H1 (cell line): ENCODE results near the gene MAML3. TPM values are rescaled to one million over a fixed set of nuclear protein-coding genes. Genes with fewer than 3 reads are reported as not detected.

Experiments
- CTCF ChIA-PET: fragments of 300-600 bp; sonication (Branson Sonifier 250); formaldehyde crosslinking; loops from one replicate; lab custom pipeline; 2021; ENCODE audit not compliant: partially characterized antibody; lab: Charles Lee
- POLR2A ChIA-PET: fragments of 300-600 bp; sonication (Branson Sonifier 250); formaldehyde crosslinking; loops from one replicate; lab custom pipeline; 2021; ENCODE audit warnings: inconsistent platforms; ENCODE audit not compliant: partially characterized antibody; lab: Charles Lee
- DNase-seq, 2 experiments: peaks; one replicate each; pipeline versions ENCODE4 v3.0.0 to v3.0.0-alpha.2; 2010 to 2022; ENCODE audit warnings: low spot score in 2 of 2, low read depth in 1 of 2, mixed read lengths in 1 of 2
- FAIRE-seq: peaks from 2 replicates; lab custom pipeline; 2011; peaks lifted over from hg19 to GRCh38; lab: Jason Lieb, UNC
- H2AFZ ChIP-seq: 2 replicates; pipeline ENCODE4 v1.8.1; 2012; ENCODE audit warnings: low read length, inconsistent platforms
- H2AK5ac ChIP-seq: 2 replicates; pipeline ENCODE4 v1.6.1; 2013; ENCODE audit warnings: low read depth, low read length
- H2BK120ac ChIP-seq: replicated peaks from 2 replicates; pipeline ENCODE3; 2013; ENCODE audit warnings: low read depth, low read length, inconsistent platforms
- H2BK12ac ChIP-seq: 2 replicates; pipeline ENCODE4 v1.6.1; 2013; ENCODE audit warnings: low read depth, low read length
- H2BK15ac ChIP-seq: 2 replicates; pipeline ENCODE4 v1.6.1; 2013; ENCODE audit warnings: low read length
- H2BK20ac ChIP-seq: 2 replicates; pipeline ENCODE4 v1.6.1; 2013; ENCODE audit warnings: low read length
- H2BK5ac ChIP-seq: 2 replicates; pipeline ENCODE4 v1.6.1; 2013; ENCODE audit warnings: low read depth, low read length
- H3K14ac ChIP-seq: 2 replicates; pipeline ENCODE4 v1.6.1; 2013; ENCODE audit warnings: inconsistent platforms; ENCODE audit not compliant: insufficient read length
- H3K18ac ChIP-seq: 2 replicates; pipeline ENCODE4 v1.6.1; 2013; ENCODE audit warnings: low read length; ENCODE audit errors: extremely low read depth
- H3K23ac ChIP-seq: 2 replicates; pipeline ENCODE4 v1.6.1; 2013; ENCODE audit warnings: inconsistent platforms; ENCODE audit not compliant: insufficient read length
- H3K23me2 ChIP-seq: 2 replicates; pipeline ENCODE4 v1.6.1; 2013; ENCODE audit warnings: low read depth, low read length
- H3K27ac ChIP-seq: 2 replicates; pipeline ENCODE4 v1.6.1; 2011; ENCODE audit warnings: low read depth, low read length, inconsistent platforms
- H3K27me3 ChIP-seq, 4 experiments: replicated peaks in 1 of 4; 1 replicate in 1 of 4; 2 replicates in 3 of 4; pipeline versions ENCODE4 v1.6.1 to v1.8.1; 2011 to 2013; ENCODE audit warnings: low read length in 3 of 4, mild to moderate bottlenecking in 3 of 4, inconsistent platforms in 2 of 4, mixed read lengths in 2 of 4, moderate library complexity in 1 of 4; ENCODE audit not compliant: control insufficient read depth in 3 of 4, insufficient read depth in 3 of 4; ENCODE audit errors: extremely low read depth in 1 of 4
- H3K36me3 ChIP-seq, 4 experiments: 2 replicates each; pipeline versions ENCODE4 v1.6.1 to v1.8.1; 2011 to 2013; ENCODE audit warnings: mild to moderate bottlenecking in 4 of 4, low read length in 3 of 4, moderate library complexity in 2 of 4, control low read depth in 1 of 4, inconsistent platforms in 1 of 4; ENCODE audit not compliant: insufficient read depth in 4 of 4, control insufficient read depth in 2 of 4
- H3K4ac ChIP-seq: replicated peaks from 2 replicates; pipeline ENCODE3; 2013; ENCODE audit warnings: low read length, low read depth, mixed read lengths, inconsistent platforms; ENCODE audit not compliant: insufficient read length
- H3K4me1 ChIP-seq, 4 experiments: replicated peaks in 1 of 4; 1 replicate in 1 of 4; 2 replicates in 3 of 4; pipeline versions ENCODE4 v1.6.1 to v1.8.1; 2011 to 2013; ENCODE audit warnings: low read length in 3 of 4, inconsistent platforms in 2 of 4, mixed read lengths in 1 of 4; ENCODE audit not compliant: insufficient read depth in 4 of 4, control insufficient read depth in 3 of 4
- H3K4me2 ChIP-seq, 2 experiments: 2 replicates each; pipeline versions ENCODE4 v1.6.1 to v1.8.1; 2011 to 2013; ENCODE audit warnings: low read depth in 2 of 2, low read length in 2 of 2, control low read depth in 1 of 2, inconsistent platforms in 1 of 2, mild to moderate bottlenecking in 1 of 2; ENCODE audit not compliant: insufficient read depth in 1 of 2
- H3K4me3 ChIP-seq, 4 experiments: fragments of 200-600, 300-600 bp in 1 of 4; sonication (generic), shearing (Covaris generic), sonication (Bioruptor Twin) in 1 of 4; 2 replicates each; pipeline versions ENCODE4 v1.5.1 to v1.8.1; 2011 to 2016; ENCODE audit warnings: low read length in 4 of 4, low read depth in 3 of 4, control low read depth in 2 of 4, inconsistent platforms in 2 of 4, mild to moderate bottlenecking in 2 of 4, mixed read lengths in 1 of 4, moderate library complexity in 1 of 4; ENCODE audit not compliant: insufficient read depth in 2 of 4; ENCODE audit errors: extremely low read depth in 1 of 4
- H3K56ac ChIP-seq: replicated peaks from 2 replicates; pipeline ENCODE3; 2013; ENCODE audit warnings: low read depth, mild to moderate bottlenecking, mixed read lengths, low read length, inconsistent platforms; ENCODE audit not compliant: insufficient read length
- H3K79me1 ChIP-seq: 2 replicates; pipeline ENCODE4 v1.6.1; 2013; ENCODE audit warnings: low read depth, low read length, control low read depth
- H3K79me2 ChIP-seq, 2 experiments: 2 replicates each; pipeline versions ENCODE4 v1.6.1 to v1.8.1; 2012 to 2013; ENCODE audit warnings: low read length in 2 of 2, mild to moderate bottlenecking in 2 of 2, inconsistent platforms in 1 of 2; ENCODE audit not compliant: insufficient read depth in 2 of 2, control insufficient read depth in 1 of 2
- H3K9ac ChIP-seq, 4 experiments: replicated peaks in 1 of 4; 1 replicate in 1 of 4; 2 replicates in 3 of 4; pipeline versions ENCODE4 v1.6.1 to v1.8.1; 2011 to 2013; ENCODE audit warnings: low read depth in 3 of 4, low read length in 3 of 4, control low read depth in 2 of 4, mild to moderate bottlenecking in 2 of 4, moderate library complexity in 2 of 4, inconsistent platforms in 1 of 4; ENCODE audit errors: extremely low read depth in 1 of 4
- H3K9me3 ChIP-seq, 2 experiments: 2 replicates each; pipeline versions ENCODE4 v1.6.1 to v1.8.1; 2012 to 2013; ENCODE audit warnings: mild to moderate bottlenecking in 2 of 2, moderate library complexity in 2 of 2, control low read depth in 1 of 2, inconsistent platforms in 1 of 2, low read depth in 1 of 2, low read length in 1 of 2, mixed read lengths in 1 of 2; ENCODE audit not compliant: insufficient read depth in 2 of 2
- H4K20me1 ChIP-seq, 2 experiments: replicated peaks in 1 of 2; 2 replicates each; pipeline versions ENCODE3 to v1.8.1; 2011 to 2013; ENCODE audit warnings: inconsistent platforms in 2 of 2, low read length in 2 of 2, mild to moderate bottlenecking in 1 of 2; ENCODE audit not compliant: insufficient read depth in 2 of 2, control insufficient read depth in 1 of 2
- H4K5ac ChIP-seq: 2 replicates; pipeline ENCODE4 v1.6.1; 2013; ENCODE audit warnings: low read length, low read depth, mixed read lengths, inconsistent platforms; ENCODE audit not compliant: insufficient read length
- H4K8ac ChIP-seq: 2 replicates; pipeline ENCODE4 v1.8.0; 2013; ENCODE audit warnings: mild to moderate bottlenecking, moderate library complexity, low read length, inconsistent platforms; ENCODE audit not compliant: insufficient read depth; ENCODE audit errors: extremely low read depth
- H4K91ac ChIP-seq: replicated peaks from 2 replicates; pipeline ENCODE3; 2013; ENCODE audit warnings: low read length, mixed read lengths, inconsistent platforms; ENCODE audit not compliant: insufficient read length
- CHD2 ChIP-seq: IDR thresholded peaks from 2 replicates; pipeline ENCODE4 v1.6.1; 2012; ENCODE audit warnings: low read length, improper control_type of control experiment
- EGR1 ChIP-seq: IDR thresholded peaks from 2 replicates; pipeline ENCODE4 v1.6.1; 2011; ENCODE audit warnings: low read depth, low read length, borderline replicate concordance
- KDM4A ChIP-seq: IDR thresholded peaks from one replicate; pipeline ENCODE4 v1.7.1; 2012; ENCODE audit warnings: low read depth, mild to moderate bottlenecking, moderate library complexity, low read length, inconsistent platforms; ENCODE audit not compliant: severe bottlenecking
- SIX5 ChIP-seq: IDR thresholded peaks from 2 replicates; pipeline ENCODE4 v1.6.1; 2011; ENCODE audit warnings: mild to moderate bottlenecking, low read depth, low read length
- TBP ChIP-seq: IDR thresholded peaks from 2 replicates; pipeline ENCODE4 v1.6.1; 2011; ENCODE audit warnings: low read depth, low read length, improper control_type of control experiment
- TCF12 ChIP-seq: IDR thresholded peaks from 2 replicates; pipeline ENCODE4 v1.6.1; 2011; ENCODE audit warnings: low read depth, mild to moderate bottlenecking, low read length
- WGBS, 2 experiments: shearing (Covaris generic) in 1 of 2; methylation state at CpG; one replicate each; pipeline versions ENCODE4 v1.1.6 to v1.1.7; 2013 to 2015; ENCODE audit warnings: low lambda C conversion rate in 2 of 2, mixed read lengths in 2 of 2, inconsistent platforms in 1 of 2, low coverage in 1 of 2, missing lambda C conversion rate in 1 of 2; ENCODE audit not compliant: insufficient replicate concordance in 2 of 2, insufficient coverage in 1 of 2, insufficient read length in 1 of 2; ENCODE audit errors: extremely low coverage in 1 of 2, missing lambda C conversion rate in 1 of 2; 5-methylcytosine and 5-hydroxymethylcytosine counted together
- polyA plus RNA-seq, 7 experiments: library from polyadenylated mRNA; depleted of rRNA in 3 of 7; stranded (reverse) in 5 of 7; unstranded in 2 of 7; fragments of >200 nt in 5 of 7; fragments of 200-250 nt in 2 of 7; gene quantifications; 1 replicate in 5 of 7; 2 replicates in 1 of 7; 4 replicates in 1 of 7; pipeline versions ENCODE4 v1.2.1 to v1.2.3, GENCODE V29; 2011 to 2013; ENCODE audit warnings: missing spikeins in 2 of 7, mixed read lengths in 2 of 7
- total RNA-seq: library from RNA; stranded (reverse); fragmentation: NEBNext Ultra II Directional; extraction: Animal tissue kit (Norgen Biotek cat#: 25700); gene quantifications from 2 replicates; pipeline ENCODE4 v1.2.1, GENCODE V29; 2021
- TF ChIP-seq, protein P1 (sequence below), 3 experiments: IDR thresholded peaks; 1 replicate in 2 of 3; 2 replicates in 1 of 3; pipeline versions ENCODE4 v1.5.1 to v1.6.1; 2011; ENCODE audit warnings: low read length in 3 of 3, mild to moderate bottlenecking in 3 of 3, inconsistent platforms in 2 of 3, low read depth in 1 of 3, moderate library complexity in 1 of 3; ENCODE audit not compliant: insufficient read depth in 1 of 3; ENCODE audit errors: control extremely low read depth in 1 of 3
- TF ChIP-seq, protein P2 (sequence below): IDR thresholded peaks from 2 replicates; pipeline ENCODE4 v1.6.1; 2011; ENCODE audit warnings: low read length, improper control_type of control experiment
- TF ChIP-seq, protein P3 (sequence below): IDR thresholded peaks from 2 replicates; pipeline ENCODE4 v1.6.1; 2012; ENCODE audit warnings: low read length, inconsistent platforms

The MAML3 gene
- total and polyA plus RNA-seq, 2 of the 8 experiments (the other 6 are each of a cell fraction or from before 2014, with no cell fraction given), result 2.1 to 5.7 TPM

DNA sequence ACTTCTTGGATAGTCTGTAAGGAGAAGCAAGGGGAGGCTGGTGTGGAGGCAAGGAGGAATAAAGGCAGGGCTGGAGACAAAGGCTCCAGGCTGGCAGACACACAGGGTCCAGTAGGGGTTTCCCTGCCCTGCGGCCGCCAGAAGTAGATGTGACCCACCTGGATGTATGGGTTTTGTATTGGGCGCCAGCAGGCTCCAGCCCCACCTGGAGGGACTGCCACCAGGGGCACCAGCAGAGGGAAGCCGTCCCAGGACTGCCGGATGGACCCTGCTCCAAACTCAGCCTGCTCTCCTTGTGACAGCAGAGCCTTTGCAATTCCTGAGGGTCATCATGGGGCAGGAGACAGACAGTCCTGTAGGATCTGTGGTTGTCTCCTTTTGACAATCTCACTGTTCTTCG, 435.6 kb downstream of the MAML3 start:
- Histone ChIP-seq H3K4me2 (no peak overlapping the region), H2BK15ac (no peak overlapping the region), H3K27me3 (peaks cover 7 to 50% (median 34%) of the 10 kb centered on the region in 4 experiments), H4K20me1 (peaks cover 0 to 3% of the 10 kb centered on the region in 2 experiments), H3K14ac (no peak overlapping the region), H3K79me2 (no peaks in the 10 kb centered on the region), H3K9ac (no peak overlapping the region), H3K4ac (no peak overlapping the region), H3K79me1 (no peaks in the 10 kb centered on the region), H2BK12ac (no peak overlapping the region), H3K36me3 (no peaks in the 10 kb centered on the region), H4K91ac (no peak overlapping the region), H3K23ac (no peak overlapping the region), H2AK5ac (no peak overlapping the region), H3K56ac (no peak overlapping the region), H3K27ac (no peak overlapping the region), H3K9me3 (no peaks in the 10 kb centered on the region), H2BK20ac (no peak overlapping the region), H3K4me1 (no peaks in the 10 kb centered on the region), H3K23me2 (no peaks in the 10 kb centered on the region), H3K4me3 (no peak overlapping the region), H2BK120ac (no peak overlapping the region), H4K8ac (no peak overlapping the region), H2BK5ac (no peak overlapping the region), H2AFZ (no peak overlapping the region), H3K18ac (no peak overlapping the region), H4K5ac (no peak overlapping the region)
- WGBS, 2 experiments, result 86% methylated on average over 6 of the region's 6 CpGs; no CpG with 5 or more reads in 1 of the 2 experiments
- DNase-seq (no peak), FAIRE-seq (no peak)
- CTCF ChIA-PET, result interaction anchor here (0.8 to 1.8 kb wide), 8 partner anchors 10 to 871 kb away, joined by 3 to 8 read pairs (median 4); no protein-coding TSS in a partner anchor
- POLR2A ChIA-PET, result no interaction called here
- TF ChIP-seq EGR1 (no peak), TBP (no peak), SIX5 (no peak), KDM4A (no peak), CHD2 (no peak), TCF12 (no peak)
- TF ChIP-seq, protein P1, sequence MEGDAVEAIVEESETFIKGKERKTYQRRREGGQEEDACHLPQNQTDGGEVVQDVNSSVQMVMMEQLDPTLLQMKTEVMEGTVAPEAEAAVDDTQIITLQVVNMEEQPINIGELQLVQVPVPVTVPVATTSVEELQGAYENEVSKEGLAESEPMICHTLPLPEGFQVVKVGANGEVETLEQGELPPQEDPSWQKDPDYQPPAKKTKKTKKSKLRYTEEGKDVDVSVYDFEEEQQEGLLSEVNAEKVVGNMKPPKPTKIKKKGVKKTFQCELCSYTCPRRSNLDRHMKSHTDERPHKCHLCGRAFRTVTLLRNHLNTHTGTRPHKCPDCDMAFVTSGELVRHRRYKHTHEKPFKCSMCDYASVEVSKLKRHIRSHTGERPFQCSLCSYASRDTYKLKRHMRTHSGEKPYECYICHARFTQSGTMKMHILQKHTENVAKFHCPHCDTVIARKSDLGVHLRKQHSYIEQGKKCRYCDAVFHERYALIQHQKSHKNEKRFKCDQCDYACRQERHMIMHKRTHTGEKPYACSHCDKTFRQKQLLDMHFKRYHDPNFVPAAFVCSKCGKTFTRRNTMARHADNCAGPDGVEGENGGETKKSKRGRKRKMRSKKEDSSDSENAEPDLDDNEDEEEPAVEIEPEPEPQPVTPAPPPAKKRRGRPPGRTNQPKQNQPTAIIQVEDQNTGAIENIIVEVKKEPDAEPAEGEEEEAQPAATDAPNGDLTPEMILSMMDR (IDR thresholded peaks at IDR 0.05; ENCODE audit: control extremely low read depth in 1 of 3, insufficient read depth in 1 of 3, low read depth in 1 of 3, low read length in 3 of 3), result no peak
- TF ChIP-seq, protein P2, sequence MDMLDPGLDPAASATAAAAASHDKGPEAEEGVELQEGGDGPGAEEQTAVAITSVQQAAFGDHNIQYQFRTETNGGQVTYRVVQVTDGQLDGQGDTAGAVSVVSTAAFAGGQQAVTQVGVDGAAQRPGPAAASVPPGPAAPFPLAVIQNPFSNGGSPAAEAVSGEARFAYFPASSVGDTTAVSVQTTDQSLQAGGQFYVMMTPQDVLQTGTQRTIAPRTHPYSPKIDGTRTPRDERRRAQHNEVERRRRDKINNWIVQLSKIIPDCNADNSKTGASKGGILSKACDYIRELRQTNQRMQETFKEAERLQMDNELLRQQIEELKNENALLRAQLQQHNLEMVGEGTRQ, result no peak
- TF ChIP-seq, protein P3, sequence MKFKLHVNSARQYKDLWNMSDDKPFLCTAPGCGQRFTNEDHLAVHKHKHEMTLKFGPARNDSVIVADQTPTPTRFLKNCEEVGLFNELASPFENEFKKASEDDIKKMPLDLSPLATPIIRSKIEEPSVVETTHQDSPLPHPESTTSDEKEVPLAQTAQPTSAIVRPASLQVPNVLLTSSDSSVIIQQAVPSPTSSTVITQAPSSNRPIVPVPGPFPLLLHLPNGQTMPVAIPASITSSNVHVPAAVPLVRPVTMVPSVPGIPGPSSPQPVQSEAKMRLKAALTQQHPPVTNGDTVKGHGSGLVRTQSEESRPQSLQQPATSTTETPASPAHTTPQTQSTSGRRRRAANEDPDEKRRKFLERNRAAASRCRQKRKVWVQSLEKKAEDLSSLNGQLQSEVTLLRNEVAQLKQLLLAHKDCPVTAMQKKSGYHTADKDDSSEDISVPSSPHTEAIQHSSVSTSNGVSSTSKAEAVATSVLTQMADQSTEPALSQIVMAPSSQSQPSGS, result no peak
